Neuron (in vitro differentiated cells): ENCODE data around the gene ANK3.

ENCODE experiments used
- H2AFZ ChIP-seq: one replicate; pipeline ENCODE4 v1.6.1; 2013; ENCODE audit warnings: low read depth, mild to moderate bottlenecking, inconsistent platforms, low read length, moderate library complexity
- H3K27me3 ChIP-seq: one replicate; pipeline ENCODE4 v1.6.1; 2013; ENCODE audit warnings: low read length; ENCODE audit not compliant: insufficient read depth
- H3K36me3 ChIP-seq: one replicate; pipeline ENCODE4 v1.6.1; 2013; ENCODE audit warnings: low read length; ENCODE audit not compliant: insufficient read depth
- H3K4me1 ChIP-seq: one replicate; pipeline ENCODE4 v1.6.1; 2013; ENCODE audit warnings: low read length; ENCODE audit not compliant: insufficient read depth
- H3K4me3 ChIP-seq: 2 replicates; pipeline ENCODE4 v1.5.1; 2013; ENCODE audit warnings: mild to moderate bottlenecking, low read length, moderate library complexity
- H3K9me3 ChIP-seq: one replicate; pipeline ENCODE4 v1.6.1; 2013; ENCODE audit warnings: low read length

ANK3 gene

DNA sequence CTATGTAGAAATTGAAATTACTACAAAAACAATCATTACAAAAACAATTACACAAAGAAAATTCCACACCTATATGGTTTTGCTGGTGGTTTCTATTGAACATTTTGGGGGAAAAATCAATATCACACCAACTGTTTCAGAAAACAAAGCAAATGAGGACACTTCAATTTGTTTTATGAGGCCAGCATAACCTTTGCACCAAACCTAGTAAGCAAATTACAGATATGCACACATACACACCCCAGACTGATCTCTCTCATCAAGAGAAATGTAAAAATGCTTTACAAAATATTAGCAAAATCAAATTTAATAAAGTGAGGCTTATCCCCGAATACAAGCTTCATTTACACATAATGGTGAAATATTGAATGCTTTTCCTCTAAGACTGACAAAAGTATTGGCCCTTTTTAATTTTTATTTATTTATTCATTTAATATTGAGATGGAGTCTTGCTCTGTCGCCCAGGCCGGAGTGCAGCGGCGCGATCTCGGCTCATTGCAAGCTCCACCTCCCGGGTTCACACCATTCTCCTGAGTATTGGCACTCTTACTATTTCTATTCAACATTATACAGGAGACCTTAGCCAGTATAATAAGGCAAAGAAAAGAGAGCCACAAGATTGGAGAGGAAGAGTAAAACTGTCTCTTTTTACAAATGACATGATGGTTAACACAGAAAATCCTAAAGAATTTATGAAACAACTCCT, 13.6 kb upstream of the ANK3 start:
- Histone ChIP-seq H3K27me3 (no peaks in the 10 kb centered on the region), H3K4me3 (no peak overlapping the region), H3K4me1 (no peaks in the 10 kb centered on the region), H3K9me3 (no peaks in the 10 kb centered on the region), H2AFZ (no peak overlapping the region), H3K36me3 (no peaks in the 10 kb centered on the region)

DNA sequence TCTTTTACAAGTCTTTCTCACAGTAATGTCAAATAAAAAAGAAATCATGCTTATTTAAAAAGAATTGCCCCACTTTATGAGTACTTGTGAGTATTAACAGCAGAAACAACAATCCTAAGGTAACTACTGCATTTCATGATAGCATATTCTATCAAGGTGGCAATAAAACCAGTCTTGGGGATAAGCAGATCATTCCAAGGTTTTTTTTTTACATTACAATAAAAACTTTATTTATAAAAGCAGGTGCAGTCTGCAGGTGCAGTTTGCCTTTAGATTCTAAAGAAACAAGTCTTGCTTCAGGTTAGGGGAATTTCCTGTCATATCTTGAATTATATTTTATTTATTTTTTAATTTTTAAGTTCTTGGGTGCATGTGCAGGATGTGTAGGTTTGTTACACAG, 10.7 kb upstream of the ANK3 start:
- Histone ChIP-seq H2AFZ (no peak overlapping the region), H3K9me3 (no peaks in the 10 kb centered on the region), H3K27me3 (no peaks in the 10 kb centered on the region), H3K36me3 (no peaks in the 10 kb centered on the region), H3K4me3 (no peak overlapping the region), H3K4me1 (no peaks in the 10 kb centered on the region)

DNA sequence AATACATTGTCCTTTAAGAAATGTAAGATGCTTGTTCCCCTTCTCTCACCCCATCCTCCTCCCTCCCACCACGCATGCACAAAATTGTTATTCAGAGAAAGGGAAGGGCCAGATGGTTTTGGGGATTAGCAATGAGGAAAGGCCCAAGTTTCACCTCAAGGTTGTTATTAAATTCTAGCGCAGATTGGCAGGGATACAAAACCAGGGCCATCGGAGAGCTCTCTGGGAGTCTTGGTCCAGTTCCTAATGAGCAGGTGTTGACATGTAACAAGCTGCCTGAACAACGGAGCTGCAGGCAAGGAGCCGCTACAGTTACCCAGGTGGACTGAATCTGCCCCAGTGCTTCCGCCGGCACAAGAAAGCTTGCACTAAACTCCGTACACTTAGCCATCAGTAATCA, 9.7 kb upstream of the ANK3 start:
- Histone ChIP-seq H3K4me1 (no peaks in the 10 kb centered on the region), H3K9me3 (no peaks in the 10 kb centered on the region), H3K4me3 (no peak overlapping the region), H2AFZ (no peak overlapping the region), H3K36me3 (no peaks in the 10 kb centered on the region), H3K27me3 (no peaks in the 10 kb centered on the region)

DNA sequence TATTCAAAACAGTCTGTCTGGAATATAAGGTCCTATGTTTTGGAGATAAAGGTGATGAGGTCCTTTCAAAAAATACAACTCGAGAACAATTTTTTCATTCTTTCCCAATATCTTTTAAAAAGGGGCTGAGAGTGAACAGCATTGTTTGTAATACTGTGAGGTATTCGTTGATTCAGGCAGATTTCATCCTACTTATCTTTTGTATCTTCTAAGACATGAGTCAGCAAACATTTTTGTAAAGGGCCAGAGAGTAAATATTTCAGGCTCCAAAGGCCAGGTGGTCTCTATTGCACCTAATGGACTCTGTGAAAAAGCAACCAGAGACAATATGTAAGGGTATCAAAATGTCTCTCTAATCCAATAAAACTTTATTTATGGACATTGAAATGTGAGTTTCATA, 8.1 kb upstream of the ANK3 start:
- Histone ChIP-seq H3K27me3 (no peaks in the 10 kb centered on the region), H3K4me1 (no peaks in the 10 kb centered on the region), H3K36me3 (no peaks in the 10 kb centered on the region), H2AFZ (no peak overlapping the region), H3K4me3 (no peak overlapping the region), H3K9me3 (no peaks in the 10 kb centered on the region)

DNA sequence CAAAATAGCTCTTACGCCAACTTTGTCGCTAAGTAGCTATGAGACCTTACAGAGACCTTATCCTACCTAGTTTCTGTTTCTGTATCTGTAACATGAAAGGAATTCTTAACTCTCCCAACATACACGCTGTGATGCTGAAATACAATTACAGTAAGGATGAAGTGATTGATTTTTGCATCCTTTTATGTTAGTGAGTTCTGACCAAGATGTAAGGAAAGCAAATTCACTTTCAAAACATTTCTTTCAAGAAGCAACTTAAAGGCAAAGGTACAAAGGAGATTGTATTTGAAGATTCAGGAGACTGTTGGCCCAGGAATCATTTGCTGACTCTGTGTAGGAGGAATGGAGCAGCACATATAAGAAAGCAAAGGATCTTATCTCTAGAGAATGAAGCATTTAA, 7.1 kb upstream of the ANK3 start:
- H3K9me3 ChIP-seq = no peaks in the 10 kb centered on the region
- H3K4me3 ChIP-seq = no peak overlapping the region
- no peaks in the 10 kb centered on the region for H3K36me3 ChIP-seq
- H3K27me3 ChIP-seq = no peaks in the 10 kb centered on the region
- no peaks in the 10 kb centered on the region for H3K4me1 ChIP-seq
- H2AFZ ChIP-seq = no peak overlapping the region

DNA sequence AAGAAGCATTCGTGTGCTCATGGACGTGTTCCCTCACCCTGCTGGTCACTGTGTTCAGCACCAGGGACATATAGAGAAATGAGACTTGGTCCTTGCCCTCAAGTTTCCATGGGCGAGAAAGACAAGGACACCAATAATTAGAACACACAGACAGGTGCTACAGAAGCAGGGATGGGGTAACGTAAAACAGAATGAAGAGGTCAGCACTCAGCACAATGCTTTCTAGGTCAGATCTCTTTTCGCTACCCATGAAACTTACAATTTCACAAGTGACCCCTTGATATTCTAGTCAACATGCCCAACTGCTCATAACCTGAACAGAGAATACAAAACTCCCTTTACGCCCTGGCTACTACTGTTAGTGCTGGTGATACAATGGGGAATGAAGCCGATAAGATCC, 6.0 kb upstream of the ANK3 start:
- Histone ChIP-seq H3K4me3 (no peak overlapping the region), H3K9me3 (no peaks in the 10 kb centered on the region), H3K27me3 (no peaks in the 10 kb centered on the region), H3K4me1 (peaks cover 5% of the 10 kb centered on the region), H2AFZ (no peak overlapping the region), H3K36me3 (no peaks in the 10 kb centered on the region)

DNA sequence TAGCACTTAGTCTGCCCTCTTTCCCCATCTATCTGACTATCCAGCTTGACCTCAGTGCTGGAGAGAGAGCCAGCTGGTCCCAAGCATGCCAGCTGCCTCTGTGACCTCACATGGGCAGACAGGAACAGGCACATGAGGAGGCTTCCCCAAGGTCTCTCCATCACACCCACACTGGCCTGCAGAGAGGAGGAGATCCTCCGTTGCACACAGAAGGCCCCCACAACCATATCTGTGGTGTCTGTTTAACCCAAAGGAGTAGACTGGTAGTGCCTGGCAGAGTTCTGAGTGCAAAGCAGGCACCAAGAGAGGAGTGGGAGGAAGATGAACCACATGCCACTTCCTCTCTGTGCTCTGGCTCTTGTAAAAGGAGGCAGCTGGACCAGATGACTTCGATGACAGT, 4.8 kb upstream of the ANK3 start:
- H3K4me1 ChIP-seq = peaks cover 17% of the 10 kb centered on the region
- H3K9me3 ChIP-seq = no peaks in the 10 kb centered on the region
- no peaks in the 10 kb centered on the region for H3K27me3 ChIP-seq
- no peak overlapping the region for H2AFZ ChIP-seq
- H3K36me3 ChIP-seq = no peaks in the 10 kb centered on the region
- H3K4me3 ChIP-seq = no peak overlapping the region

DNA sequence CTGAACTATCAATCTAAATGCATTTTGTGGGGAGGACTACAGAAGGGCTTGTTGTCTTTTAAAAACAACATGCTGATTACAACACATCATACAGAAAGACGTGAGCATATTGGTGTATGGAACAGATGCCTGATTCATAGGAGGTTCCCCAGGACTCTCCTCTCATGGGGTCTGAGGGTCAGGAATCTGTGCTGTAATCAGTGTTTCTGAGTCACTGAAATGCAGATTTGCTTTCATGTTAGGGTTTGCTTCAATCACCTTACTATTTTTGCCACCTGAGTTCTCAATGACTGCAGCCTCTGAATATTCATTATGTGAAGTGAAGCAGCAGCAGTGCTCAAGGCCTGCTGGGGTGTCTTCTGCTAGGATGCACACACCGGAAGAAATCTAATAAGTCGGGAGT, 550 bp upstream of the ANK3 start:
- Histone ChIP-seq H3K4me1 (peaks cover 39% of the 10 kb centered on the region), H2AFZ (no peak overlapping the region), H3K36me3 (no peaks in the 10 kb centered on the region), H3K4me3 (no peak overlapping the region), H3K9me3 (no peaks in the 10 kb centered on the region), H3K27me3 (no peaks in the 10 kb centered on the region)

DNA sequence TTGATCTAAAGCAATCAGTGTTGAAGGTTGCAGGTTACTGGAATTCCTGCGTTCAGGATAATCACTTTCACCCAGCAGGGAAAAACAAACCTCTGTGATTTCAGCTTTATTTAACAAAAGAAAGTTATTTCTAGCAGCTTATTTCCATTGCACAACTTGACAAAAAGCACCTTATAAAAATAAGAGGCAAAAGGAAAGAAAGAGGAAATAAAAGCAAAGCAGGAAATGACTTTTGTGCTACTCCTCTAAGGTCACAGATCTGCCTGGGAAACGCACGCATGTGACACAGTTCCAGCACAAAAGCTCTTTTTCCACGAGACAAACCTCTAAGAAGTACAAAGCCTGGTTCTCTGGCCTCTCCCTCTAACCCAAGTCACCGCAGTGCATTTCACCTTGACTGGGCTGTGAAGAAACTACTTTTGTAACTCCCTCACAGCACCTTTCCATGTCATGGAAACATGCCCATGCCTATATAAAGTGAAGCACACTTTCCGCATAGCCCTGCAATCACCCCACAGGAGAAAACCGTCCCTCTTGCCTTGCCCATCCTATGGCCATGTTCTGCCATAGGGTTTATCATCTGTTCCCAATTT, 870 bp downstream of the ANK3 start:
- Histone ChIP-seq H2AFZ (no peak overlapping the region), H3K9me3 (no peaks in the 10 kb centered on the region), H3K27me3 (no peaks in the 10 kb centered on the region), H3K4me1 (peaks cover 39% of the 10 kb centered on the region), H3K36me3 (no peaks in the 10 kb centered on the region), H3K4me3 (peak overlapping the region; percentile 24)

DNA sequence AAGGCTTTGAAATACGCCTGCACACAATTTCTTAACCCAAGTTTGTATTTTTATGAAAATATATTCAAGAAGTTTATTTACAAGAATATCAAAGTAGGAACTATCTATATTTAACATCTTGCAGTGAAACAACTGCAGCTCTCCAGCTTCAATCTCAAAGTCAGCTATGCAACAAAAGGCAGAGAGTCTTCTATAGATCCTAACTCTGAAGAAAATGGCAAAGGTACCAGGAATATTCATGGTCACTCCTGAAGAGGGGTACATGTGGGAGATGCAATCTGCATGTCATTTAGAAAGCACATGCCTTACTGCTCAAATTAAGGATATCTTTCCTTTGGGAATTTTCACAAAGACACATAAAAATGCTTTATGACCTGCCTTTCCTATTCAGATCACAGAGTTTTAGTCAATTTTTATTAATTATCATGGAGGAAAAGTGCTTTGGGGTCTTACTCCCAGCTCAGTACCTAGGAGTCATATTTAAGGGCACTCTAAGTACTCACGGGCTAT, 1.5 kb downstream of the ANK3 start:
- H3K4me1 ChIP-seq = peaks cover 39% of the 10 kb centered on the region
- H3K9me3 ChIP-seq = no peaks in the 10 kb centered on the region
- H3K4me3 ChIP-seq = peak overlapping the region; percentile 24
- no peak overlapping the region for H2AFZ ChIP-seq
- H3K27me3 ChIP-seq = no peaks in the 10 kb centered on the region
- H3K36me3 ChIP-seq = no peaks in the 10 kb centered on the region

DNA sequence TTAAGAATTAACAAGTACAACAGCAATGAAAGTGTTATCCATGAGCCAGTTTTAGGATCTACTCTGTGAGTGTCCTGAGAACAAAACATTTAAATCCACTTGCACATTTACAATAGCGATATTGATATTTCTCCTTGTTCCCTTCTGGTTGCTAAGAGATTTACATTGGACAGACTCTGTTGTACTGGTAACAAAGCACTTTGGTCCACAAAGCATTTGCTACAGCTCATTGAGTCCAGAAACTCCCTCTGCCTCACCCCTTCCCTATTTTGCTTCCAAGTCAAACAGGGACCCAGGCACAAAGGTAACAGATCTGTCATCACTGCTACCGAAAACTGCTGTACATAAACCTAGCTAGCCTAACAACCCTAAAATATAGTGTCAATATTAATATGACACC, 2.1 kb downstream of the ANK3 start:
- no peaks in the 10 kb centered on the region for H3K27me3 ChIP-seq
- H3K4me3 ChIP-seq = no peak overlapping the region
- H3K36me3 ChIP-seq = no peaks in the 10 kb centered on the region
- H3K4me1 ChIP-seq = peaks cover 39% of the 10 kb centered on the region
- no peak overlapping the region for H2AFZ ChIP-seq
- H3K9me3 ChIP-seq = no peaks in the 10 kb centered on the region

DNA sequence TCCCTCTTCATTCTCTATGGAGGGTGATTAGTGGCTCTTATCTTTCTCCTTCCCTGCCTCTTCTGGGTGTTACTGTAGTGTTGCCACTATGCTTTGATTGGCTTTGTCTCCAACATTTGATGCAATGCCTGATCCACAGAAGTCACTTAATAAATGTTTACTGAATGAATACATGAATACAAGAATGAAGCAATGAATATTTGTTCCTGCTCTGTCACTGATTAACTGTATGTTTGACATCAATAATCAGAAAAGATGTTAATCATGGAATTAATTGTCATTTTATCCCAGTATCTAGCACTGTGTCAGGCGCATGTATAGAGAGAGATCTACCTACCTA, 4.3 kb downstream of the ANK3 start:
- Histone ChIP-seq H3K27me3 (no peaks in the 10 kb centered on the region), H3K4me3 (no peak overlapping the region), H3K9me3 (no peaks in the 10 kb centered on the region), H2AFZ (no peak overlapping the region), H3K4me1 (peaks cover 30% of the 10 kb centered on the region), H3K36me3 (no peaks in the 10 kb centered on the region)

DNA sequence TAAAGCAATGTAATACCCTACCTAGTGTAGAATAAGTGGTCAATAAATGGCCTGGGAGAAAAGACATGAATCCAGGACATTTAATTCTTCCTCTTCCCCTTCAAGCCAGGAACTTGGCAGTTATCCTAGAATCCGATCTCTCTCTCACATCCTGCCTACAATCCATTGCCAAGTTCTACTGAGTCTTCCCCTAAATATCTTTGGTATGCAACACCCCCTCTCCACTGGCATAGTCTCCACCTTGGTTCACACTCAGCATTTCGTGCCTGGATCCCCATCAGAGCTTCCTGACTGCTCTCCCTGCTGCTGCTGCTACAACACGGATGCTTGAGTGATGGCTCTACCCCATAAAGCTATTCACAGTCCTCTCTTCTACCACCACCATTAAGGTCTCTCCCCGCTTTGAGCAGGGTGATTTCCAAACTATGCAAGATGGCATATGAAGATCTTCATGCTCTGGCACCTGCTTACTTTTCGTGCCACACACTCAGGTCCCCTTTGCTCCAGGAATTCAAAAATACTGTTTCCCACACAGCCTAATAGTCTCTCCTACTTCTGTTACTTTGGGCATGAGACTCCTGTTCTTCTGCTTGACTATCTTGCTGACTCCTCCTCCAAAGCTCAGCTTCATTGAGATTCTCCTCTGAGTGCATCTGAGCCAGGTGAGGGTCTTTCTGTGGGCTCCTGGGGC, 4.8 kb downstream of the ANK3 start:
- H2AFZ ChIP-seq = no peak overlapping the region
- H3K27me3 ChIP-seq = no peaks in the 10 kb centered on the region
- H3K4me3 ChIP-seq = no peak overlapping the region
- H3K9me3 ChIP-seq = no peaks in the 10 kb centered on the region
- no peaks in the 10 kb centered on the region for H3K36me3 ChIP-seq
- H3K4me1 ChIP-seq = peaks cover 25% of the 10 kb centered on the region
